ENCODE measurements around the gene CRYBB2. TPM values are rescaled to one million over a fixed set of nuclear protein-coding genes. Genes with fewer than 3 reads are reported as not detected.

CRYBB2 gene, protein sequence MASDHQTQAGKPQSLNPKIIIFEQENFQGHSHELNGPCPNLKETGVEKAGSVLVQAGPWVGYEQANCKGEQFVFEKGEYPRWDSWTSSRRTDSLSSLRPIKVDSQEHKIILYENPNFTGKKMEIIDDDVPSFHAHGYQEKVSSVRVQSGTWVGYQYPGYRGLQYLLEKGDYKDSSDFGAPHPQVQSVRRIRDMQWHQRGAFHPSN
- total RNA-seq: not detected in 2 replicates

DNA sequence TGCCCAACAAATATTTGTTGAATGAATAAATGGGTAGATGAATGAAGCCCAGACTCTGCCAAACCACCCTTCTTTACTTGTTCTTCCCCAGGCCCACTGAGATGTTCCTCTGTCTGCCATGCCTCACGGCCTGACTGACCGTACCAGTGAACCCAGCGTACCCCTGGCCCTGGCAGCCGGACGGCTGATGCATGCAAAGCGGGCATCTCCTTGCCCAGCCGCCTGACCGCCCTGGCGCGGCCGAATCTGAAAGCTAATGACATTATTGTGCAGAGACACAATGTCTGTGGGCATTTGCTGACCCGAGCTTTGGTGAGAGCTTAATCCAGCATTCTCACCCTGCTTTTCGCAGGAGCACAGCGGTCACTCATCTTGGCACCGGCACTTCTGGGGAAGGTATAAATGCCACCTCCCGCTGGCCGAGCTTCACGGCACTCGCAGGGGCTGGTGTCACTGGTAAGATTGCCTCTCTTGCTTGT is at the start of gene CRYBB2:
TSS of gene CRYBB2 (plus strand) at position 429 of the 479 bp plus-strand sequence. CDS start 1,791 bp downstream, outside the sequence.

GRCh38 chr22:25199731-25200520 is 19.5 kb upstream of the CRYBB2 start, which contains the start of gene CRYBB3:
Gene CRYBB3, plus strand, starts transcription at chr22:25199858. Its CDS starts 1,539 bp downstream, at chr22:25201397.

Small RNAs within 50 kb of the gene (small RNA-seq; reads per million reads assigned to genes)
- gene Z99916.2 (ENCODE audit: low replicate concordance): 0.13 reads per million

Other genes with a start within 250 kb of the CRYBB2 start
- gene CRYBB3, start 19.8 kb upstream of the CRYBB2 start, total RNA-seq: not detected in 2 replicates